PC-3 (cell line): Measurements from ENCODE around the gene KRT79. TPM values are rescaled to one million over a fixed set of nuclear protein-coding genes. Genes with fewer than 3 reads are reported as not detected.

ENCODE experiments used
- ATAC-seq: fragments of 200-7000 bp; cut with Tn5 transposase; 2 replicates; pipeline ENCODE4 v1.9.1; 2020; ENCODE audit warnings: mild to moderate bottlenecking, moderate library complexity
- BruUV-seq: library from RNA; stranded (reverse); fragments of 400-500 nt; replicated peaks from 2 replicates; lab custom pipeline; 2021; lab: Mats Ljungman, UMichigan
- CTCF ChIA-PET: fragments of 300-600 bp; sonication (Branson Sonifier 250); formaldehyde crosslinking; loops from one replicate; lab custom pipeline; 2022; ENCODE audit warnings: antibody characterized with exemption; lab: Charles Lee
- POLR2A ChIA-PET: fragments of 300-600 bp; sonication (Branson Sonifier 250); formaldehyde crosslinking; loops from one replicate; lab custom pipeline; 2022; ENCODE audit warnings: antibody characterized with exemption; ENCODE audit not compliant: unreplicated experiment; lab: Charles Lee
- DNase-seq: peaks from one replicate; pipeline ENCODE4 v3.0.0-alpha.2; 2015
- H2AFZ ChIP-seq: fragments of 300-600 bp; sonication (generic); 2 replicates; pipeline ENCODE4 v1.6.0; 2016; ENCODE audit warnings: antibody characterized with exemption, low read length
- H3F3A ChIP-seq: fragments of 300-600 bp; sonication (generic); one replicate; pipeline ENCODE4 v1.6.0; 2017; ENCODE audit warnings: antibody characterized with exemption, low read length, control low read depth, mild to moderate bottlenecking; ENCODE audit not compliant: unreplicated experiment
- H3K27ac ChIP-seq: fragments of 300-600 bp; sonication (generic); 2 replicates; pipeline ENCODE4 v1.5.1; 2016; ENCODE audit warnings: mild to moderate bottlenecking, low read length
- H3K27me3 ChIP-seq: fragments of 300-600 bp; sonication (generic); 2 replicates; pipeline ENCODE4 v1.6.1; 2016; ENCODE audit warnings: low read length, mixed read lengths
- H3K36me3 ChIP-seq: fragments of 300-600 bp; sonication (generic); 2 replicates; pipeline ENCODE4 v1.6.1; 2016; ENCODE audit warnings: low read depth, mixed run types, low read length, mixed read lengths
- H3K4me1 ChIP-seq: fragments of 300-600 bp; sonication (generic); 2 replicates; pipeline ENCODE4 v1.5.1; 2016; ENCODE audit warnings: low read length; ENCODE audit not compliant: insufficient read depth
- H3K4me2 ChIP-seq: fragments of 300-600 bp; sonication (generic); 2 replicates; pipeline ENCODE4 v1.6.0; 2016; ENCODE audit warnings: low read length
- H3K4me3 ChIP-seq: fragments of 300-600 bp; sonication (generic); 2 replicates; pipeline ENCODE4 v1.5.1; 2016; ENCODE audit warnings: mild to moderate bottlenecking, low read length, mixed read lengths
- H3K79me2 ChIP-seq: fragments of 300-600 bp; sonication (generic); 2 replicates; pipeline ENCODE4 v1.6.1; 2017; ENCODE audit warnings: low read length, mixed read lengths
- H3K9ac ChIP-seq: fragments of 300-600 bp; sonication (generic); 2 replicates; pipeline ENCODE4 v1.6.0; 2016; ENCODE audit warnings: mild to moderate bottlenecking, low read length
- H3K9me2 ChIP-seq: fragments of 300-600 bp; sonication (generic); replicated peaks from 2 replicates; pipeline ENCODE4 v1.6.1; 2016; ENCODE audit warnings: mixed run types, low read length, mixed read lengths
- H3K9me3 ChIP-seq: fragments of 300-600 bp; sonication (generic); 2 replicates; pipeline ENCODE4 v1.6.1; 2016; ENCODE audit warnings: low read length, mixed read lengths
- H4K20me1 ChIP-seq: fragments of 300-600 bp; sonication (generic); 2 replicates; pipeline ENCODE4 v1.6.1; 2016; ENCODE audit warnings: low read length, mixed read lengths
- CTCF ChIP-seq: fragments of 300-600 bp; sonication (generic); conservative IDR thresholded peaks from 2 replicates; pipeline ENCODE4 v1.5.1; 2017; ENCODE audit warnings: antibody characterized with exemption, low read depth, mild to moderate bottlenecking, low read length
- EZH2 ChIP-seq: fragments of 300-600 bp; sonication (generic); IDR thresholded peaks from one replicate; pipeline ENCODE4 v1.6.1; 2017; ENCODE audit warnings: antibody characterized with exemption, mild to moderate bottlenecking, low read length; ENCODE audit not compliant: unreplicated experiment
- EZH2phosphoT487 ChIP-seq: fragments of 300-600 bp; sonication (generic); IDR thresholded peaks from 2 replicates; pipeline ENCODE4 v1.6.1; 2018; ENCODE audit warnings: mild to moderate bottlenecking, antibody characterized with exemption, low read length, borderline replicate concordance
- intact Hi-C: fragments of 100-400 bp; cut with micrococcal nuclease; formaldehyde crosslinking; loops from 2 replicates; pipeline ENCODE4 v1.9.0; 2023
- total RNA-seq: library from RNA; depleted of rRNA; stranded (reverse); fragments of >200 nt; gene quantifications from 2 replicates; pipeline ENCODE4 v1.2.3, GENCODE V29; 2014

KRT79 gene
- total RNA-seq, 1 experiment from 2014 or later: not detected

- H4K20me1 ChIP-seq: no peaks in the 10 kb centered on the region
- CTCF ChIA-PET: no interaction called here
- no peaks in the 10 kb centered on the region for H3F3A ChIP-seq
- H3K4me1 ChIP-seq: peaks cover 12% of the 10 kb centered on the region; the same call in 1 of the 2 replicates
- POLR2A ChIA-PET: no interaction called here
- no peak overlapping the region for H3K4me2 ChIP-seq
- H3K9me3 ChIP-seq: no peaks in the 10 kb centered on the region
- H3K79me2 ChIP-seq: no peaks in the 10 kb centered on the region
- no TSS peak for BruUV-seq
- H3K27me3 ChIP-seq: no peaks in the 10 kb centered on the region
- H3K4me3 ChIP-seq: no peak overlapping the region
- no peak for DNase-seq
- no peak overlapping the region for H2AFZ ChIP-seq
- TF ChIP-seq CTCF (no peak), EZH2phosphoT487 (no peak), EZH2 (no peak)
- no peak for ATAC-seq
- H3K36me3 ChIP-seq: no peaks in the 10 kb centered on the region
- no peak overlapping the region for H3K9ac ChIP-seq
- no peaks in the 10 kb centered on the region for H3K9me2 ChIP-seq
- intact Hi-C loops: no loop called here
- H3K27ac ChIP-seq: no peak overlapping the region
These were observed 9.2 kb downstream of the KRT79 start for GRCh38 chr12:52824741-52825410.

GRCh38 chr12:52823761-52824450 is 10.2 kb downstream of the KRT79 start:
- Histone ChIP-seq H3K27ac (no peak overlapping the region), H3K9me2 (no peaks in the 10 kb centered on the region), H3K9me3 (no peaks in the 10 kb centered on the region), H3K9ac (no peak overlapping the region), H3K36me3 (no peaks in the 10 kb centered on the region), H3K4me1 (peaks cover 12% of the 10 kb centered on the region; the same call in 1 of the 2 replicates), H3F3A (no peaks in the 10 kb centered on the region), H3K27me3 (no peaks in the 10 kb centered on the region), H4K20me1 (no peaks in the 10 kb centered on the region), H2AFZ (no peak overlapping the region), H3K4me3 (no peak overlapping the region), H3K79me2 (no peaks in the 10 kb centered on the region), H3K4me2 (no peak overlapping the region)
- TF ChIP-seq EZH2 (no peak), EZH2phosphoT487 (no peak), CTCF (no peak)
- DNase-seq (no peak), ATAC-seq (no peak)
- BruUV-seq: no TSS peak
- POLR2A ChIA-PET: no interaction called here
- intact Hi-C loops: no loop called here
- CTCF ChIA-PET: no interaction called here
